ENCODE measurements around the gene FIBCD1.
"Not testable (repeated sequence)": the region's sequence is repeated elsewhere in the genome, so short reads cannot be mapped to it uniquely, and the experiment has no call there.

The FIBCD1 gene

DNA sequence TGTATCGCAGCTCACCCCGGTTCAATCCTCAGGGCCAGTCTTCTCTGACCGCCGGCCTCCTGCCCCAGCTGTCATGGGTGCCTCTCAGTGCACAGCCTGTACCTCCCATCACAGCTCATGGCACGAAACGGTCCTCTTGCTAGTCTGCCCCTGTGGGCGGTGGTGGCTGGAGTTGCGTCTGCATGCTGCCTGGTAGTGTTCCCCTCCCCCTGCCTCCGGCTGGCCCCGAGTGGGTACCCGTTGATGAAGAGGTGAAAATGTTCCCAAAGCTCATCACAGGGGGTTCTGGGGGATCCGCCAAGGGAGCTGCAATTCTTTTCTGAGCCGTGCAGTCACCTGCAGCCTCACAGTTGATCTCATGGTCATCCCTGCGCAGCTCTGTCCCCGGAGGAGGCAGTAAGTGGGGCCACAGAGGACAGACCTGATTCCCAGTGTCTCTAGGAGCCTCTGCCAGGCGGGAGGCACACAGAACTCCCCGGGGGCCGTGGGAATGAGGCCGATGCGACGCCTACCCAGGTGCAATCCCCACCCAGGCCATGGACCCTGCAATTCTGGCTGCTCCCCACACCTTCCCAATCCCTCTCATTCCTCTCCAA is 34.7 kb upstream of the FIBCD1 start:
- in situ Hi-C loops (cut with MboI; ENCODE audit: low sequenced_read_pairs), result no loop called here

DNA sequence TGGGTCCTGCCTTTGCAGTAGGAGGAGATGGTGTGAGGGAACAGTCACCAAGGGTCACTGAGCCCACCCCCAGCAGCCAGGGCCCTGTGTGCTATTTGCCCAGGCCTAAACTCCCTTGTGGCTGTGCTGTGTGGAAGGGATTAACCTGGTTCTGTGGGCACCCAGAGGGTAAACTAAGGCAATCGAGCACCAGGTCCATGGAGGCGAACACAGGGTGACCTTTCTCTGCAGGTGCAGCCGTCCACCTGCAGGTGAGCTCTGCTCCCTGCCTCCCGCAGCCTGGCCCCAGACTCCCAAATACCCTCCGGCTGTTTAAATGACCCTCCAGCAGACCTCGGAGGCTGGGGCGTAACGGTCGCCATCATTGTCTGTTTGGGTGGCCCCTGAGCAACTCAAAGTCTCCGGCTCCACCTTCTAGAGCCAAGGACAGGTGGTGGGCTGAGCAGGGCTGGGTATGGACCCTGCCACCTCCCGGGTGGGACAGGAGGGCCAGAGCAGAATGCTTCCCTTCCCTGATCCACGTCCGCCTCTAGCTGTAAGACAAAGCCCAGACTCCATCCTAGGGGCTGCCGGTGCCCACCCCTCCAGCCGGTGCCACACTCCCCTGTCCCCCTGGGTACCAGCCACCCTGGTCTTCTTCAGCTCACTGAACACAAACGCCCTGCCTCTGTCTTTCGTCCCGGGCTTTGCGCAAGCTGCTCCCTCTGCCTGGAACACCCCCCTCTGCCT is 34.1 kb upstream of the FIBCD1 start:
- in situ Hi-C loops (cut with MboI; ENCODE audit: low sequenced_read_pairs), result no loop called here

DNA sequence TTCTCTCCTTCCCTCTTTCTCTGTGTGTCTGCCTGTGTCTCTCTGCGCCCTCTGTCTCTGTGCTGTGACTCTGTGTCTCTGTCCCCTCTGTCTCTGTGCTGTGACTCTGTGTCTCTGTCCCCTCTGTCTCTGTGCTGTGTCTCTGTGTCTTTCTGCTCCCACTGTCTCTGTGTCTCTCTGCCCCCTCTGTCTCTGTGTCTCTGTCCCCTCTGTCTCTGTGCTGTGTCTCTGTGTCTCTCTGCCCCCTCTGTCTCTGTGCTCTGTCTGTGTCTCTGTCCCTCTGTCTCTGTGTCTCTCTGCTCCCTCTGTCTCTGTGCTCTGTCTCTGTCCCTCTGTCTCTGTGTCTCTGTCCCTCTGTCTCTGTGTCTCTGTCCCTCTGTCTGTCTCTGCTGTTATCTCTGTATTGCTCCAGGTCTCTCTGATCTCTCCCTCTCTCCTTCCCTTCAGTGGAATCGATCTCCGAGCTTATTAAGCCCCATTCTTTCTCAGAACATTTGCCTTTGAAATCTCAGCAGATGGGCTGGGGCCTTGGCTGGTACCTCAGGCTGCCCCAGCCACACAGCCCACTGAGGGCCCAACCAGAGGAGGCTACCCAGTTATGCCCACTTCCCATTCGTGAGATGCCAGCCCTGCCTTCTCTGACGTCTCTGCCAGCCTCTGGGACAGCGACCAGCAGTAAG is 33.4 kb upstream of the FIBCD1 start:
- in situ Hi-C loops (cut with MboI; ENCODE audit: low sequenced_read_pairs), result no loop called here

DNA sequence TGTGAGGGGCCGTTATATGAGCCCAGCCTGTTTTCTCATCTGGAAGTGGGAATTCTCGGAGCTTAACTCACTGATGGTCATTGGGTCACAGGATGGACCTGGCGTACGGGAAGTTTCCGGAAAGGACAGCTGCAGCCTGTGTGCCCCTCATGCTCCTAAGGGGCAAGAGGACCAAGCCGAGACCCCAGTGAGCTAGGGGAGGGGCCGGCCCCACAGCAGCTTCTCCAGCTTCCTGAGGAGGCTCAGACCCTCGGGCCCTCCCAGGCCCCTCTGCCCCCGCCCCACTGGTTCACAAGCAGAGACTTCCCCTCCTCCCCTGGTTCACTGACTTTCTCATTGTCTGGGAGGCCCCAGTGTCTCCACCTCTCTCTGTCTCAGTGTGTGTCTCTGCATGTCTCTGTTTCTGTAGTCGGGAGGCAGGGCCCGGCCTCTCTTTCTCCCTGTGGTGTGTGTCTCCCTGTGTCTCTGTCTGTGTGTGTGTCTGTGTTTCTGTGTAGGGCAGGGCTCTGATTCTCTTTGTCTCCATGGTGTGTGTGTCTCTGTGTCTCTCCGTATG is 32.3 kb upstream of the FIBCD1 start:
- in situ Hi-C loops (cut with MboI; ENCODE audit: low sequenced_read_pairs), result no loop called here

DNA sequence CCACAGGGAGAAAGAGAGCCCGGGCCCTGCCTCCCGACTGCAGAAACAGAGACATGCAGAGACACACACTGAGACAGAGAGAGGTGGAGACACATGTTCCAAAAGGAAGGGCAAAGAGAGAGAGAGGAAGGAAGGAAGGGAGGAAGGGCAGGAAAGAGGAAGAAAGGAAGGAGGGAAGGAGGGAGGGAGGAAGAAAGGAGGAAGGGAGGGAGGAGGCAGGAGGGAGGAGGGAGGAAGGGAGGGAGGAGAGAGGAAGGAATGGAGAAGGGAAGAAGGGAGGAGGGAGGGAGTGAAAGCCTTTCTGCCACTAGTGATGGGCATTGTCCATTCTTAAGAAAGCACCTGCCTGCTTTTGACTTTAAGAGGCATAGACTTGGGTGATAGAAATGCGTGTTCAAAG is 31.8 kb upstream of the FIBCD1 start:
- in situ Hi-C loops (cut with MboI; ENCODE audit: low sequenced_read_pairs), result no loop called here

DNA sequence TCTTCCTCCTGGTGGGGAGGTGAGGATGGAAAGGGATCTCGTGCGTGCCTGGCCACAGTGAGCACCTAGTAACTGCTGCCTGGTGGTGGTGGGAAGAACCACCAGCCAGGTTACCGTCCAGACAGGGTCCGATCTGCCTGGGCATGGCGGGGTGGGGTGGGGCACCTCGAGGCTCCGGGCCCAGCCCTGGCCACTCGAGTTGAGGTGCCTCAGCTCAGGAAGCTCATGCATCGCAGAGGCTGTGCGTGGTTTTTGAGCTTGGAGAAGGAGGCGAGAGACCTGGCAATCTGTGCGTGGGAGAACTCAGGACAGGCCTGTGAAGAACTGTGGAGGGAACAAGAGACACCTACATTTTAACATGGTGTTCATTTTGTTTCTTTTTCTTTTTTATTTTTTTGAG is 31.0 kb upstream of the FIBCD1 start:
- in situ Hi-C loops (cut with MboI; ENCODE audit: low sequenced_read_pairs), result no loop called here

DNA sequence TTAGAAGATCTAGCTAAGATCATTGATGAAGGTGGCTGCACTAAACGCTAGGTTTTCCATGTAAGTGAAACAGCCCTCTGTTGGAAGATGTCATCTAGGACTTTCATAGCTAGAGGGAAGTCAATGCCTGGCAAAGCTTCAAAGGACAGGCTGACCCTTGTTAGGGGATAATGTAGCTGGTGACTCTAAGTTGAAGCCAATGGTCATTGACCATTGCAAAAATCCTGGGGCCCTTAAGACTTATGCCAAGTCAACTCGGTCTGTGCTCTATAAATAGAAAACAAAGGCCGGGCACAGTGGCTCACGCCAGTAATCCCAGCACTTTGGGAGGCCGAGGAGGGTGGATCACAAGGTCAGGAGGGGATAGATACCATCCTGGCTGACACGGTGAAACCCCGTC is 26.6 kb upstream of the FIBCD1 start:
- in situ Hi-C loops (cut with MboI; ENCODE audit: low sequenced_read_pairs), result no loop called here

DNA sequence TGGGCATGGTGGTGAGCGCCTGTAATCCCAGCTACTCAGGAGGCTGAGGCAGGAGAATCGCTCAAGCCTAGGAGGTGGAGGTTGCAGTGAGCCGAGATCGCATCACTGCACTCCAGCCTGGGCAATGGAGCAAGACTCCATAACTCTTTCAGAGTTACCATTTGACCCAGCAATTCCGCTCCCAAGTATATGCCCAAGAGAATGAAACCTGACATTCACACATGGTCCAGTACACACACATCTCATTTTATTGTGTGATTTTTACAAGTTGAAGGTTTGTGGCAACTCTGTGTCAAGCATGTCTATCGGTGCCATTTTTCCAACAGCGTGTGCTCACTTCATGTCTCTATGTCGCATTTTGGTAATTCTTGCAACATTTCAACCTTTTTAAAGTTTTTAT is 24.9 kb upstream of the FIBCD1 start:
- in situ Hi-C loops (cut with MboI; ENCODE audit: low sequenced_read_pairs), result no loop called here

DNA sequence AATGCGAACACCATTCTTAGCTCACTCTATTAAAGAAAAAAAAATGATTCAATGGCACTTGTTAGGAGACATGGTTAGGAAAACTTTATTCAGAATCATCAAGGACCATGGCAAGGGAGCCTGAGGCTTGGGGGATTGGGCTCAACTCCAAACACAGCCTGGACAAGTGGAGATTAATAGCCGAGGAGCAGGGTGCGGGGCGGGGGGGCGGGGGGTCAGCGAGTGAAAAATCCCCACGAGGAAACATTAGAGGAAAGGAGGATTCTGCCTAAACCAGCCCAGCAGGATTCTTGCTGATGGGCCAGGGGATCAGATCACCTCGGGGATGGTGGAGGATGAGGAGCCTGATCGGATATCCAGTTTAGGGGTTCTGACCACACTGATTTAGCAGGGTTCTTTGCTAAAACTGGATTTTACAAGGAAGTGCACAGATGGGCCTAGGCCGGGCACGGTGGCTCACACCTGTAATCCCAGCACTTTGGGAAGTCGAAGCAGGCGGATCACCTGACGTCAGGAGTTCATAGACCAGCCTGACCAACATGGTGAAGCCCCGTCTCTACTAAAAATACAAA is 24.4 kb upstream of the FIBCD1 start:
- in situ Hi-C loops (cut with MboI; ENCODE audit: low sequenced_read_pairs), result no loop called here

DNA sequence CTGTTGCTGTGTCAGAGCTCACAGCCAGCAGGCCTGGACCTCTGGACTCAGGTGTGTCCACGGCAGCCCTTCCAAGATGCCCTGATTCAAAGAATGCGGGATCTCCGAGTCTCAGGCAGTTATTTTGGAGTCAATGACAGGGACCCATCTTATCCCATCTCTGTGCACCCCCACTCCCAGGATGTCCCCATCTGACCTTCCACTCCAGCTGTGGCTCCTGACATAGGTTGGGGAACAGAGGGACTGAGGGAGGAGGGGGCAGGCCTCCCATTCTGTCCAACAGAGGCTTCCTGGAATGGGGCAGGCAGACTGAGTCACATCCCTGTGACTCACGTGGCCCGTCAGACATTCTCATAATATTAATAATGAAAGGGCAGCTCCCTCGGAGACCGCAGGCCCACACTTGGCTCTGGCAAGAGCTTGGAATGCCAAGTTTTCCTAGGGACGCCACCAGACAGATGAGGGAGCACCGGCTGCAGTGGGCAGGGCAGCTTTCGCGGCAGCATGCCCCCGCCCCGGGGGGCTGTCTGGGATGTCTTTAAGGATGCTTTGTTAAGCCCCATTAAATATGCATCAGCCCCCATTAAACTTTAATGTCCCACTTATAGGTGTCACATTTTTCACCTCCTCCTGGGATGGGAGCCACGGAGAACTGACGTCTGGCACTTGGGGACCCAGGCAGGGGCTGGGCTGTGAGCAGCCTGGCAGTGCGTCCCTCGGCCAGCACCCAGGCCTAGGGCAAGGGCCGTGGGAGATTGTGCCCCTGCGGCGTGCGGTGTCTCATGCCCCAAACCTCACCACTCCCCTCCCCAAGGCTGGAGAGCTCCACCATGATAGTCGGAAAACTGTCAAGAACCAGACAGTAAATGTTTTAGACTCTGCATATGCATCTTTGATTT is 23.6 kb upstream of the FIBCD1 start:
- in situ Hi-C loops (cut with MboI; ENCODE audit: low sequenced_read_pairs), result no loop called here

DNA sequence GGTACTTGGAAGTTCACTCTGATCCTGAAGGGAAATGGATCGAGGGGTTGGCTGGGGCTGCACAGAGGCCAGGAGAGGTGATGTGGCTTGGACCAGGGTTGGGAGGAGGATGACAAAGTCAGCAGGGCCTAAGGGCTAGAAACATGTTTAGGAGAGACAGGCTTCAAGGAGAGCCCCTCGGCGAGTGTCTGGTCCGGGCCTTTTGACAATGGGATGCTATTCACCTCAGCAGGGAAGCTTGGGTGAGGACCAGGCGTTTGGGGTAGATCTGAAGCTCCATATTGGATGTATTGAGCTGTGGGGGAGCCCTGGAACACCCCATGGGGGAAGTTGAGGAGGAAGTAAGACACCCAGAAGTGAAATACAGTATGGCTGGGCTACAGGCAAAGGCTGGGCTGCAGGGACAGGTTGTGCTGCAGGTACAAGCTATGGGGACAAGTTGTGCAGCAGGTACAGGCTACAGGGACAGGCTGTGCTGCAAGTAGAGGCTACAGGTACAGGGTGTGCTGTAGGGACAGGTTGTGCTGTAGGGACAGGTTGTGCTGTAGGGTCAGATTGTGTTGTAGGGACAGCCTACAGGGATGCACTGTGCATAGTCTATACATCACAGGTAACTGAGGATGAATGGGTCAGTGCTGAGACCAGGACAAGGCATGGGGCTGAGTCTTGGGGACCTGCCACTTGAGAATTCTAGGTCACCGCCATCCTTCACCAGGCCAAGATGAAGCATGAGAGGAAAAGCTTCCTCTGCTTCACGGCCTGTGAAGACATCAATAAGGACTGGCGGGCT is 22.7 kb upstream of the FIBCD1 start:
- in situ Hi-C loops (cut with MboI; ENCODE audit: low sequenced_read_pairs), result no loop called here

DNA sequence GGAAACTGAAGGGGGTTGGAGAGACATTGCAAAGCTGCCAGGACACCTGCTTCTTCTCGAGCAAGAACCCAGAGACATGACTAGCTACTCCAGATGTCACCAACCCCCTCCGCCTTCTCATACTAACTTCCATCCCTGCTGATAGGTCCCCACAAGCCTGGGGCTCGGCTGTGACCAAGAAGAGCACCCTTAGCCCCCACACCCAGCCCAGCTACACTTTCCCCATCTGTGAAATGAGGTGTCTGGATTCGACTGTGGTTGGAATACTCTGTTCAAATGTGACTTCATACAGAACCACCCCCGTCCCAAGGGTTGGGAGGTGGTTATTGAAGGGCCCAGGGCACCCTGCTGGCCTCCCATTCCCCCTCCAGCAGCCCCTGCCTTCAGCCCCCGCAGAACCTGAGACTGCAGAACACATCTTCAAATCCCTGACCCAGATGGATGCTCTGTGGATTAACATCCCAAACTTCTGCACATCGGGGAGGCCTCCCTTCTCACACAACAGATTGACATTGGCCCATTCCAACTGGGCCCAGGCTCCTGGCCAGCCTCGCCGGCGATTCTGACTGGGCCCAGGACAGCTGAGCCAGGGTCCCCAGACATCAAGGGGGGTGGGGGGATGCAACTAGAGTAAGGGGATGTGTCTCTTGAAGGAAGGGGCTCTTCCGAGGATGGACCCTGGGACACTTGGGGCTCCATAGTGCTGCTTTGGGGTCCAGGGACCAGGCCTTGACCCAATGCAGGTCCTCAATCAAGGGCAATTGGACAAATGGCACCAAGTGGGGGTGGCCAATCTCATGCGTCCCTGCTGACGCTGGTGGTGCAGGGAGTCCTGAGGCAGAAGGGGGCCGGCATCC is 21.7 kb upstream of the FIBCD1 start:
- in situ Hi-C loops (cut with MboI; ENCODE audit: low sequenced_read_pairs), result no loop called here

DNA sequence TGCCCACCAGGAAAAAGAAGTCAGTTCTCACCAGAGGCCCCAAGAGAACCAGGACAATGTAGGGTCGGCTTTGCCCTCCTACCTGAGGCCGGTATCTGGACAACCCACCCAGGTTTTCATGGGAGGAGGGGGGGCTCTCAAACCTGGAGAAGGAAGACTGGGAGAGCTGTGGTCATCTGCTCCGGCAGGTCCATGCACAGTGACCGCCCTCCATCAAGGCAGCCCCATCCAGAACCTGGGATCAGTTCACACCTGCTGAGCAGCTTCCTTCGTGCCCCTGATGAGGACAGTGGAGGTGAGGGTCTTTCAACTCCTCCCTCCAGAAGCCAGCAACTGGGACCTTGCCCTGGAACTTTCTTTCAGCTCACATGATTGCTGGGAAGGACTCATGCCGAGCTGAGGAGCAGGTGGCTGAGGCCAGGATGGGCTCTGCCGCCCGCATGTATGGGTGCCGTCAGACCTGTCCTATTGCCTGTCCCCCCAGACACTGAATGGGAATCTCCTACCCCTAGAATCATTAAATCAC is 20.8 kb upstream of the FIBCD1 start:
- in situ Hi-C loops (cut with MboI; ENCODE audit: low sequenced_read_pairs), result no loop called here

DNA sequence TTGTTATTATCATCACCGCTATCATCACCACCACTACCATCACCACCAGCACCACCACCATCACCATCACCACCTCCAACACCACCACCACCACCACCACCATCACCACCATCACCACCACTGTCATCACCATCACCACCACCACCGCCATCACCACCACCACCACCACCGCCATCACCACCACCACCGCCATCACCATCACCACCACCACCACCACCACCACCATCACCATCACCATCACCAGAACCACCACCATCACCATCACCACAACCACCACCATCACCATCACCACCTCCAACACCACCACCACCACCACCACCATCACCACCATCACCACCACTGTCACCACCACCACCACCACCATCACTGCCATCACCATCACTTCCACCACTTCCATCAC is 19.5 kb upstream of the FIBCD1 start:
- in situ Hi-C loops (cut with MboI; ENCODE audit: low sequenced_read_pairs), result not testable (repeated sequence)

DNA sequence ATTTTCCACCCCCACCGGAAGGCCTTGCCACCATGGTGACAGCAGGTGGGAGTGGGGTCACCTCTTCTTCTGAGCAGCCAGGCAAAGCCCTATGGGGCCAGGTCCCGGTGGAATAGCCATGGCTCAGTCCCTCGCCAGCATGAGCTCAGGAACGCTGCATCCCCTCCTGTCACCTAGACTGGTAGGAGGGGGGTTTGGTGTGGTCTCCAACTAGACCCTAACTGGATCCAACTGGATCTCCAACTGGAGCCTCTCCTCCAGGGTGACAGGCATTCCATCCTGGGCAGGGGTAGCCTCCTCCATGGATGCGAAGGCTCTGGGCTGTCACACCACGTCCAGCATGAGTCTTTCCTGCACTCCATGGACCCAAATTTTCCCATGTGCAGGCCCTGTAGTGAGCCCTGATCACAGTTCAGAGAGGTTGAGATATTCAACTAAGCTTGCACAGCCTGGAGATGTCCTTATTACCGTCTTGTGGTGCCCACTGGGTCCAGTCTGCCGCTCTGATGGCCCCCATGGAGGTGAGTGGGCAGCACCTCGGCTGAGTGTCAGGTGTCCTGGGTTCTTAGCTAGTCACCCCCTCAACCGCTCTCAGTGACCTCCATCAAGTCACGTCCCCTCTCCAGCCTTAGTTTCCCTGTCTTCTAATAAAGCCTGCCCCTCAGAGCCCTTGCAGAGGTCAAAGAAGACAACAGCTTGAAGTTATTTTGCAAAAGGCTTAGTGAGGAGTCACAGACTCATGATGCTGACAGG is 18.6 kb upstream of the FIBCD1 start:
- in situ Hi-C loops (cut with MboI; ENCODE audit: low sequenced_read_pairs), result no loop called here

DNA sequence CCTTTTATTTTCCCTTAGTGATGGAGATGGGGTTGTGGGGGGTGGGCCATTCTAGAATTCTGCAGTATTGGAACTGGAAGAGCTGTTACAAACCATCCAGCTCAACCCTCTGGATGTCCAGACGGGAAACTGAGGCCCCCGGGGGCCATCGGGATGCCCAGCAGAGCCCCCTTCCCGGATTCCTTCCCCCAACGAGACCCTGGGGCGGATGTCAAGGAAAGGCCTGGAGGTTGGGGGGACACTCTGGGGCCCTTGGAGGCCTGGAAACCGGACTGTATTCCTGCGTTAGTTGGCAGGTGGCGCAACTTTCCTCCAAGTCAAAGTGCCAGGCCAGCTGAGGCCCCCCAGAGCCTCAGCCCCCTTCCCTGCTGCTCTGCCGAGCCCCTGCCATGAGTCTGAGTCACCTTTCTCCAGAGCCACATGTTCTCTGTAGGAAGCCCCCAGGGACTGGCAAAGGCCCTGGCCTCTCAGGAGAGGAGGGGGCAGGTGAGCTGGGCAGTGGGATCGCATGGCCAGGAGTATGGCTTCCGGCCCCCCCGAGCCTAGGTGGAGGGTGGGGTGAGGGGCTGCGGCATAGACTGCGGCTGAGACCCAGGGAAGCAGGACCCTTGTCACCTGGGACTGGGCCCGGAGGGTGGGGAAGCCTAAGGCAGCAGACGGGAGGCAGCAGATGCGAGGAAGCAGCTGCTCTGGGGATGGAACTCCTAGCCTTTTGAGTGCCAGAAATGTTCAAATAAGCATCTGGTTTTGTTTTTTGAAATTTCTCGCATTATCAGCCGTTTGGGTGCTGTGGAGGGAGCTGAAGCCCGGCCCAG is 17.8 kb upstream of the FIBCD1 start:
- in situ Hi-C loops (cut with MboI; ENCODE audit: low sequenced_read_pairs), result no loop called here

DNA sequence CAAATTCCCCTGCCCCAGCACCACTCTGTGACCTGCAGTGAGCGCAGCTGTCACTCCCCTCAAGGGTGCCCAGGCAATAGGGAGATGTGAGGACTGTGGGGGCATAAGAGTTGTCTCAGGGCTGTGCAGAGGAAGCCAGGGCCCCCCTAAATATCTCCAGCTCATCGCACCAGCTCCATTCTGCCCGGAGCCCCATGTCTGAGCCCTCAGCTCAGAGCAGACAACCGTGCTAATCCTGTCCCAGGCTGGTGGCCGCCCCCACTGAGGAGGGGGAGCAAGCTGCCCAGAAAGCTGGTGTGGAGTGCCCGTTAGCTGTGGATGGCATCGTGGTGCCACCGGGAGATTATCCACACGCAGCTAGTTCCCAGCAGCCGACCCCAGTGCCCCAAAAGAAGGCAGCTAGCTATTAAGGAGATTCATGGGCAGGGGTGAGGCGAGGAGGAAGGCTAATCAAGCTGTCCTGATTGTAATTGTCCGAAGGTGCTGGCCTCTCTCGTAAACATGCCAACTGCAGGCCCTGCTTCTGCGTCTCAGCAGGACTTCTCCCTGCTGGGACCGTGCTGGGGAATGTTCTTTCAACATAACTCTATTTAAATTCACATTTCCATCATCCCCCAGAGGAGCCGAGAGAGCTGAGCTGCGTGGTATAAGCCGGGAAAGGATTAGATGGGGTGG is 17.0 kb upstream of the FIBCD1 start:
- in situ Hi-C loops (cut with MboI; ENCODE audit: low sequenced_read_pairs), result no loop called here

Data from HL-60/S4 treated with phorbol 12-myristate 13-acetate at 8.2 ng/mL for 4 days and 3 days (cell line).